K562 (cell line): ENCODE data around the gene CDC14B. TPM values are rescaled to one million over a fixed set of nuclear protein-coding genes. Genes with fewer than 3 reads are reported as not detected.

Source experiments
- BCLAF1 ChIP-seq, 2 experiments: fragments of 450-650 bp in 1 of 2; IDR thresholded peaks; 2 replicates each; pipeline ENCODE4 v1.6.1; 2011 to 2017; ENCODE audit warnings: low read depth in 2 of 2, antibody characterized with exemption in 1 of 2, borderline replicate concordance in 1 of 2, low read length in 1 of 2, mild to moderate bottlenecking in 1 of 2, mixed read lengths in 1 of 2; ENCODE audit not compliant: control insufficient read depth in 1 of 2
- CREM ChIP-seq: IDR thresholded peaks from 2 replicates; pipeline ENCODE4 v1.6.1; 2014; ENCODE audit warnings: antibody characterized with exemption, low read depth
- CSDE1 ChIP-seq, 2 experiments: fragments of 450-650 bp; IDR thresholded peaks; 2 replicates each; pipeline ENCODE4 v1.6.1; 2016; ENCODE audit warnings: mild to moderate bottlenecking in 1 of 2
- DACH1 ChIP-seq: fragments of 450-650 bp; IDR thresholded peaks from 2 replicates; pipeline ENCODE4 v1.6.1; 2018; ENCODE audit not compliant: partially characterized antibody
- GABPA ChIP-seq: fragments of 200-800 bp; sonication (Bioruptor generic); conservative IDR thresholded peaks from 2 replicates; pipeline ENCODE4 v1.6.1; 2016; ENCODE audit warnings: low read depth, missing genetic modification characterization, missing compliant biosample characterization
- MAZ ChIP-seq, 2 experiments: fragments of 450-650 bp in 1 of 2; sonication (generic) in 1 of 2; formaldehyde crosslinking; IDR thresholded peaks in 1 of 2; conservative IDR thresholded peaks in 1 of 2; 2 replicates each; pipeline versions ENCODE4 v1.4.0 to v1.5.0; 2020; ENCODE audit warnings: mild to moderate bottlenecking in 1 of 2, missing genetic modification reagents in 1 of 2
- PBX2 ChIP-seq, 2 experiments: IDR thresholded peaks in 1 of 2; conservative IDR thresholded peaks in 1 of 2; 2 replicates each; pipeline ENCODE4 v1.6.1; 2016; ENCODE audit warnings: low read depth in 2 of 2, mild to moderate bottlenecking in 1 of 2, missing compliant biosample characterization in 1 of 2, missing genetic modification characterization in 1 of 2, moderate library complexity in 1 of 2
- PHF8 ChIP-seq: fragments of 200-600 bp; sonication (generic); IDR thresholded peaks from 2 replicates; pipeline ENCODE4 v1.6.1; 2012; ENCODE audit warnings: mixed run types, mild to moderate bottlenecking, inconsistent platforms, low read length, moderate library complexity, borderline replicate concordance
- RB1 ChIP-seq: fragments of 450-650 bp; IDR thresholded peaks from 2 replicates; pipeline ENCODE4 v1.6.1; 2017; ENCODE audit warnings: low read depth, mild to moderate bottlenecking
- RBBP5 ChIP-seq: fragments of 200-600 bp; sonication (generic); IDR thresholded peaks from 2 replicates; pipeline ENCODE4 v1.6.1; 2012; ENCODE audit warnings: borderline replicate concordance, mild to moderate bottlenecking, low read length, control low read depth, inconsistent platforms; ENCODE audit not compliant: insufficient read depth, poor library complexity, severe bottlenecking
- RCOR1 ChIP-seq, 2 experiments: IDR thresholded peaks; 2 replicates each; pipeline ENCODE4 v1.6.1; 2012; ENCODE audit warnings: low read depth in 2 of 2, low read length in 2 of 2, borderline replicate concordance in 1 of 2, improper control_type of control experiment in 1 of 2
- SAFB2 ChIP-seq: fragments of 200-400 bp; formaldehyde crosslinking; IDR thresholded peaks from 2 replicates; pipeline ENCODE4 v1.6.1; 2018; ENCODE audit warnings: borderline replicate concordance, low read length, low read depth, moderate library complexity; ENCODE audit not compliant: severe bottlenecking
- SMARCA4 ChIP-seq: fragments of 450-650 bp; IDR thresholded peaks from 2 replicates; pipeline ENCODE4 v1.6.1; 2016
- TOE1 ChIP-seq, 2 experiments: fragments of 450-650 bp in 1 of 2; sonication (generic) in 1 of 2; formaldehyde crosslinking in 1 of 2; IDR thresholded peaks; 2 replicates each; pipeline versions ENCODE4 v1.7.1 to v1.8.0; 2016 to 2022; ENCODE audit warnings: borderline replicate concordance in 2 of 2, mild to moderate bottlenecking in 2 of 2, antibody characterized with exemption in 1 of 2, inconsistent platforms in 1 of 2, low read depth in 1 of 2, missing genetic modification reagents in 1 of 2, moderate library complexity in 1 of 2
- ZNF224 ChIP-seq: sonication (generic); formaldehyde crosslinking; IDR thresholded peaks from 2 replicates; pipeline ENCODE4 v1.8.0; 2022; ENCODE audit warnings: mild to moderate bottlenecking, missing genetic modification reagents
- ZNF644 ChIP-seq: fragments of 200-800 bp; sonication (Bioruptor generic); IDR thresholded peaks from 2 replicates; pipeline ENCODE4 v1.6.1; 2016; ENCODE audit warnings: low read depth, missing genetic modification characterization, missing compliant biosample characterization
- polyA plus RNA-seq, 8 experiments: library from polyadenylated mRNA; depleted of rRNA in 4 of 8; stranded (reverse) in 5 of 8; unstranded in 3 of 8; fragments of >200 nt; fragmentation: Nextera tagmentation in 2 of 8; fragmentation: Illumina TruSeq in 1 of 8; extraction: Ambion mirVana in 2 of 8; extraction: Trizol in 1 of 8; gene quantifications; 2 replicates each; pipeline versions ENCODE4 v1.2.1 to v1.2.3, GENCODE V29; 2011 to 2014; ENCODE audit warnings: inconsistent platforms in 1 of 8, missing spikeins in 1 of 8
- total RNA-seq, 7 experiments: library from RNA; depleted of rRNA in 6 of 7; stranded (reverse); fragments of >200 nt in 6 of 7; fragmentation: Illumina TruSeq in 2 of 7; extraction: Trizol in 2 of 7; gene quantifications; 2 replicates each; pipeline versions ENCODE4 v1.2.1 to v1.2.3, GENCODE V29; 2011 to 2021; ENCODE audit warnings: low replicate concordance in 1 of 7
- TF ChIP-seq, protein P1 (sequence below): sonication (generic); formaldehyde crosslinking; IDR thresholded peaks from 2 replicates; pipeline ENCODE4 v1.8.1; 2023; ENCODE audit warnings: mild to moderate bottlenecking, missing genetic modification reagents

CDC14B gene
- total and polyA plus RNA-seq, 9 of the 15 experiments (the other 6 are each of a cell fraction or from before 2014, with no cell fraction given) = 1.4 to 6.0 (median 3.8) TPM

DNA sequence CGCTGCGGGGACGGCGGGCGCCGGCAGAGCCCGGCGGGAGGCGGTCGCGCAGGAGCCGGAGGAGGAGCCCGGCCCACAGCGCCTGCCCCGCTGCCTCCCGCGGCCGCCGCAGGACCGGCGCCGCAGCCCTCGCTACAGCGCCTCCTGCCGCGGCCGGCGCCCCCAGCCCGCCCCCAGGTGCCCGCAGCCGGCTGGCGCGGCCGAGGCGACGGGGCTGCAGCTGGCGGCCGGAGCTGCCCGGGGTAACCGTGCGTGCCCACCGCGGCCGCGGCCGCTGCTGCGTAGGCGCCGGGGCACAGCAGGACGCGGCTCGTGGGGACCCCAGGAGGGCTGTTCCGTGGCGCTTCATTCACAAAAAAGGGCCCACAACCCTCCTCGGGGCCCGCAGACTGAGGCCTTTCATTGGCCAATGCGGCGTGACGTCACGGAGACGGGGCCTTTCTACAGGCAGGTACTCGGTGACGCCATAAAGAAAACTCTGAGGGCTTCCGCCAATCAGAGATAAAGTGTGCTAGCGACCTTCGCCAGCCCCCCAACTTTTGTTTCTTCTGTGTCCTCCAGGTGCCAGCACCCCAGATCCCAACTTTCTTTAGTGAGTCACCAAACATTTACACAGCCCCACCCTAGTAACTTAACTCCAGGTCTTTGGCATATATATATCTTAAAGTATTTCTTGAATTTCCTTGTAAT, at the start of gene CDC14B (continued):
- TF ChIP-seq CSDE1 (IDR thresholded peaks at IDR 0.05) = peak in 1 of 2 experiments; percentile 44; a peak in 1 of 4 replicates
- TF ChIP-seq RBBP5 = peak; percentile 68
- peak; percentile 66 for TF ChIP-seq GABPA (tag)
- TF ChIP-seq DACH1 = no peak
- TF ChIP-seq SAFB2 = no peak
- peak; percentile 66; the same call in 1 of the 2 replicates for TF ChIP-seq RB1
- TF ChIP-seq PHF8 = peak; percentile 62; the same call in 1 of the 2 replicates
- peak in 1 of 2 experiments; percentile 15; a peak in 1 of 4 replicates for TF ChIP-seq RCOR1 (IDR thresholded peaks at IDR 0.05; ENCODE audit: borderline replicate concordance in 1 of 2, low read depth in 2 of 2, low read length in 2 of 2)
- TF ChIP-seq, protein P1, sequence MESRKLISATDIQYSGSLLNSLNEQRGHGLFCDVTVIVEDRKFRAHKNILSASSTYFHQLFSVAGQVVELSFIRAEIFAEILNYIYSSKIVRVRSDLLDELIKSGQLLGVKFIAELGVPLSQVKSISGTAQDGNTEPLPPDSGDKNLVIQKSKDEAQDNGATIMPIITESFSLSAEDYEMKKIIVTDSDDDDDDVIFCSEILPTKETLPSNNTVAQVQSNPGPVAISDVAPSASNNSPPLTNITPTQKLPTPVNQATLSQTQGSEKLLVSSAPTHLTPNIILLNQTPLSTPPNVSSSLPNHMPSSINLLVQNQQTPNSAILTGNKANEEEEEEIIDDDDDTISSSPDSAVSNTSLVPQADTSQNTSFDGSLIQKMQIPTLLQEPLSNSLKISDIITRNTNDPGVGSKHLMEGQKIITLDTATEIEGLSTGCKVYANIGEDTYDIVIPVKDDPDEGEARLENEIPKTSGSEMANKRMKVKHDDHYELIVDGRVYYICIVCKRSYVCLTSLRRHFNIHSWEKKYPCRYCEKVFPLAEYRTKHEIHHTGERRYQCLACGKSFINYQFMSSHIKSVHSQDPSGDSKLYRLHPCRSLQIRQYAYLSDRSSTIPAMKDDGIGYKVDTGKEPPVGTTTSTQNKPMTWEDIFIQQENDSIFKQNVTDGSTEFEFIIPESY (CRISPR knock-in tag) = peak; percentile 56; the same call in 1 of the 2 replicates
- TF ChIP-seq PBX2 (CRISPR knock-in tag; IDR thresholded peaks at IDR 0.05; ENCODE audit: low read depth) = no peak
- no peak for TF ChIP-seq PBX2 (tag; conservative IDR thresholded peaks at IDR 0.05; ENCODE audit: low read depth)
- peak; percentile 95 for TF ChIP-seq CREM
- TF ChIP-seq BCLAF1 (IDR thresholded peaks at IDR 0.05; ENCODE audit: borderline replicate concordance in 1 of 2, control insufficient read depth in 1 of 2, low read depth in 2 of 2, low read length in 1 of 2) = no peak
- TF ChIP-seq MAZ (CRISPR knock-in tag; conservative IDR thresholded peaks at IDR 0.05 in 1 of 2, IDR thresholded peaks at IDR 0.05 in 1 of 2) = 0 out of 4 replicates have a peak, but pooled peaks of 1 of the 2 experiments have one; percentile 25
- no peak for TF ChIP-seq TOE1 (IDR thresholded peaks at IDR 0.05; ENCODE audit: borderline replicate concordance)
- no peak for TF ChIP-seq TOE1 (CRISPR knock-in tag; IDR thresholded peaks at IDR 0.05; ENCODE audit: borderline replicate concordance, low read depth)
- no peak for TF ChIP-seq ZNF644
- no peak for TF ChIP-seq ZNF224
- no peak for TF ChIP-seq SMARCA4
